SK-N-SH treated with all-trans-retinoic acid at 6 μM for 48 hours (cell line): ENCODE results near the gene NHS.

ENCODE experiments used
- ATAC-seq: fragments of 200-7000 bp; cut with Tn5 transposase; 3 replicates; pipeline ENCODE4 v1.9.1; 2020; ENCODE audit warnings: mild to moderate bottlenecking, moderate library complexity
- ARNTL ChIP-seq: fragments of 450-650 bp; formaldehyde crosslinking; IDR thresholded peaks from 2 replicates; pipeline ENCODE4 v1.5.0; 2020; ENCODE audit warnings: low read depth, mild to moderate bottlenecking, moderate library complexity, borderline replicate concordance
- BACH2 ChIP-seq: fragments of 250-450 bp; sonication (Bioruptor Pico); IDR thresholded peaks from 2 replicates; pipeline ENCODE4 v1.9.0; 2021; ENCODE audit warnings: mild to moderate bottlenecking, borderline replicate concordance
- CREB5 ChIP-seq: fragments of 250-450 bp; sonication (Bioruptor Pico); IDR thresholded peaks from 2 replicates; pipeline ENCODE4 v1.5.1; 2020; ENCODE audit warnings: low read depth, mild to moderate bottlenecking, moderate library complexity
- CSDC2 ChIP-seq: fragments of 250-450 bp; sonication (Bioruptor Pico); IDR thresholded peaks from 2 replicates; pipeline ENCODE4 v1.5.0; 2020; ENCODE audit warnings: mild to moderate bottlenecking, moderate library complexity
- CSRNP3 ChIP-seq: fragments of 250-450 bp; sonication (Bioruptor Pico); IDR thresholded peaks from 2 replicates; pipeline ENCODE4 v1.5.1; 2021; ENCODE audit warnings: mild to moderate bottlenecking, moderate library complexity
- GLIS3 ChIP-seq: fragments of 250-450 bp; sonication (Bioruptor Pico); IDR thresholded peaks from 2 replicates; pipeline ENCODE4 v1.5.0; 2020; ENCODE audit warnings: mild to moderate bottlenecking, moderate library complexity
- ISL1 ChIP-seq: fragments of 250-450 bp; sonication (Bioruptor Pico); IDR thresholded peaks from 2 replicates; pipeline ENCODE4 v2.1.2; 2022; ENCODE audit warnings: mild to moderate bottlenecking, moderate library complexity
- OSR1 ChIP-seq: fragments of 250-450 bp; sonication (Bioruptor Pico); IDR thresholded peaks from 2 replicates; pipeline ENCODE4 v1.8.0; 2022; ENCODE audit warnings: moderate library complexity, mild to moderate bottlenecking, inconsistent platforms
- PATZ1 ChIP-seq: fragments of 250-450 bp; sonication (Bioruptor Pico); IDR thresholded peaks from 2 replicates; pipeline ENCODE4 v1.8.0; 2020; ENCODE audit warnings: mild to moderate bottlenecking, moderate library complexity, borderline replicate concordance
- POU6F1 ChIP-seq: fragments of 250-450 bp; sonication (Bioruptor Pico); IDR thresholded peaks from 2 replicates; pipeline ENCODE4 v1.8.0; 2021; ENCODE audit warnings: low read depth, mild to moderate bottlenecking, moderate library complexity, borderline replicate concordance
- PPARA ChIP-seq: fragments of 250-450 bp; sonication (Bioruptor Pico); IDR thresholded peaks from 2 replicates; pipeline ENCODE4 v1.5.0; 2020; ENCODE audit warnings: mild to moderate bottlenecking, borderline replicate concordance
- RARB ChIP-seq: fragments of 250-450 bp; sonication (Bioruptor Pico); IDR thresholded peaks from 2 replicates; pipeline ENCODE4 v1.8.0; 2021; ENCODE audit warnings: mild to moderate bottlenecking, moderate library complexity
- SNAI2 ChIP-seq: fragments of 250-450 bp; sonication (Bioruptor Pico); IDR thresholded peaks from 2 replicates; pipeline ENCODE4 v1.5.0; 2020; ENCODE audit warnings: mild to moderate bottlenecking, moderate library complexity
- TCF4 ChIP-seq: fragments of 250-450 bp; sonication (Bioruptor Pico); IDR thresholded peaks from 2 replicates; pipeline ENCODE4 v1.8.0; 2021; ENCODE audit warnings: mild to moderate bottlenecking, moderate library complexity, borderline replicate concordance
- TSHZ2 ChIP-seq: fragments of 250-450 bp; sonication (Bioruptor Pico); IDR thresholded peaks from 2 replicates; pipeline ENCODE4 v1.5.0; 2020; ENCODE audit warnings: mild to moderate bottlenecking, moderate library complexity
- ZC3H10 ChIP-seq: fragments of 250-450 bp; sonication (Bioruptor Pico); IDR thresholded peaks from 2 replicates; pipeline ENCODE4 v1.5.1; 2021; ENCODE audit warnings: mild to moderate bottlenecking, moderate library complexity
- ZFP3 ChIP-seq: fragments of 250-450 bp; sonication (Bioruptor Pico); IDR thresholded peaks from 2 replicates; pipeline ENCODE4 v1.5.0; 2020; ENCODE audit warnings: mild to moderate bottlenecking, moderate library complexity
- ZFP30 ChIP-seq: fragments of 450-650 bp; formaldehyde crosslinking; IDR thresholded peaks from 2 replicates; pipeline ENCODE4 v1.5.0; 2022; ENCODE audit warnings: mild to moderate bottlenecking, moderate library complexity
- ZNF565 ChIP-seq: fragments of 450-650 bp; formaldehyde crosslinking; conservative IDR thresholded peaks from 2 replicates; pipeline ENCODE4 v1.5.0; 2020; ENCODE audit warnings: low read depth, mild to moderate bottlenecking, moderate library complexity
- ZNF70 ChIP-seq: fragments of 450-650 bp; formaldehyde crosslinking; IDR thresholded peaks from 2 replicates; pipeline ENCODE4 v1.5.0; 2020; ENCODE audit warnings: mild to moderate bottlenecking, moderate library complexity
- ZNF8 ChIP-seq: fragments of 450-650 bp; formaldehyde crosslinking; IDR thresholded peaks from 2 replicates; pipeline ENCODE4 v1.5.0; 2020; ENCODE audit warnings: mild to moderate bottlenecking, moderate library complexity

The NHS gene

GRCh38 chrX:17700976-17701375 lies 326.0 kb downstream of the NHS start (continued):
- no peak for TF ChIP-seq POU6F1 (CRISPR knock-in tag)
- TF ChIP-seq OSR1 (CRISPR knock-in tag) = no peak
- no peak for TF ChIP-seq GLIS3 (CRISPR knock-in tag)
- TF ChIP-seq CREB5 (CRISPR knock-in tag) = no peak
- no peak for TF ChIP-seq CSDC2 (CRISPR knock-in tag)

GRCh38 chrX:17703201-17703600 lies 328.2 kb downstream of the NHS start:
- no peak for ATAC-seq
- TF ChIP-seq GLIS3 (CRISPR knock-in tag) = no peak
- TF ChIP-seq ZNF8 = no peak
- no peak for TF ChIP-seq ARNTL
- no peak for TF ChIP-seq CSRNP3 (CRISPR knock-in tag)
- TF ChIP-seq ZNF70 (CRISPR knock-in tag) = no peak
- no peak for TF ChIP-seq PATZ1 (CRISPR knock-in tag)
- no peak for TF ChIP-seq ZFP30 (CRISPR knock-in tag)
- no peak for TF ChIP-seq SNAI2
- TF ChIP-seq POU6F1 (CRISPR knock-in tag) = no peak
- TF ChIP-seq ZFP3 (CRISPR knock-in tag) = no peak
- TF ChIP-seq BACH2 (CRISPR knock-in tag) = no peak
- TF ChIP-seq TCF4 (CRISPR knock-in tag) = no peak
- TF ChIP-seq CREB5 (CRISPR knock-in tag) = no peak
- no peak for TF ChIP-seq TSHZ2
- no peak for TF ChIP-seq RARB (CRISPR knock-in tag)
- TF ChIP-seq ZNF565 (CRISPR knock-in tag) = no peak
- no peak for TF ChIP-seq ZC3H10 (CRISPR knock-in tag)
- TF ChIP-seq PPARA (CRISPR knock-in tag) = no peak
- TF ChIP-seq OSR1 (CRISPR knock-in tag) = no peak
- TF ChIP-seq ISL1 = no peak
